Epithelial cell of proximal tubule (primary cell): Measurements from ENCODE around the gene SLC16A10. TPM values are rescaled to one million over a fixed set of nuclear protein-coding genes. Genes with fewer than 3 reads are reported as not detected.

Experiments
- DNase-seq: peaks from one replicate; pipeline ENCODE4 v3.0.0-alpha.2; 2011; ENCODE audit warnings: low read depth
- H3K4me3 ChIP-seq: 2 replicates; pipeline ENCODE4 v1.5.1; 2011; ENCODE audit warnings: low read depth, mild to moderate bottlenecking, low read length
- CTCF ChIP-seq: conservative IDR thresholded peaks from 2 replicates; pipeline ENCODE4 v1.5.1; 2012; ENCODE audit warnings: low read depth, mild to moderate bottlenecking, low read length
- total RNA-seq: library from RNA; depleted of rRNA; stranded (reverse); fragments of >200 nt; gene quantifications from 2 replicates; pipeline ENCODE4 v1.2.3, GENCODE V29; 2015

Gene SLC16A10
- total RNA-seq, 1 donor from 2014 or later, result 0.63 TPM

GRCh38 chr6:111237852-111238251, 150.5 kb downstream of the SLC16A10 start:
- no peak overlapping the region for H3K4me3 ChIP-seq
- DNase-seq, result no peak
- no peak for TF ChIP-seq CTCF

GRCh38 chr6:111238464-111239119, 151.3 kb downstream of the SLC16A10 start:
- no peak overlapping the region for H3K4me3 ChIP-seq
- no peak for DNase-seq
- no peak for TF ChIP-seq CTCF

DNA sequence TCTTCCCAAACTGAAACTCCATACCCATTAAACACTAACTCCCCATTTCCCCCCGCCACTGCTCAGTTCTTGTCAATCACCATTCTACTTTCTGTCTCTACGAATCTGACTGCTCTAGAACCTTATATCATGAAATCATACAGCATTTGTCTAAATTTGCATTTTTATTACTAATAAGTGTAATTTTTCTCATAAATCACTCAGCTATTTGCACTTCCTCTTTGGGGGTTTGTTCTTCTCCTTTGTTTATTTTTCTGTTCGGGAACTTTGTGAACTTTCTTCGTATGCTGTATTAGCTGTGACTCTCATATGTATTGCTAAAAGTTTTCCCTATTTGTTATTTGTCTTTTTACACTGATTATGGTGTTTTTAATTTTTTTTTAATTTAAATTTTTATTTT, 152.2 kb downstream of the SLC16A10 start:
- H3K4me3 ChIP-seq, result no peak overlapping the region
- DNase-seq, result no peak
- TF ChIP-seq CTCF, result no peak

DNA sequence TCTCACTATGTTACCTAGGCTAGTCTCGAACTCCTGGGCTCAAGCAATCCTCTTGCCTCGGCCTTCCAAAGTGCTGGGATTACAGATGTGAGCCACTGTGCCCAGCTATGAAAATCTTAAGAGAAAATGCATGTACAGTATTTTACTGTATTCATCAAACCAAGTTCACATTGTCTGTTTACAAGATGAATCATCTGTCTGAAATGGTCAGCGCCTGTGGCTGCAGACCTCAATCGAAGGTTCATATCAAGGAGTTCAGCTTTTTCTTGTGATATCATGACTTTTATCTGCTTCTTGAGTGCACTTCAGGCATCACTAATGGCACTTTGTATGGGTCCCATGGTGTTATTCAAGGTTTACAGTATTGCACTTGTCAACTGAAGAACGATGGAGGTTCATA, 155.1 kb downstream of the SLC16A10 start:
- TF ChIP-seq CTCF, result no peak
- H3K4me3 ChIP-seq, result no peak overlapping the region
- no peak for DNase-seq

- no peak for TF ChIP-seq CTCF
- no peak overlapping the region for H3K4me3 ChIP-seq
- DNase-seq, result no peak
These were observed 155.8 kb downstream of the SLC16A10 start for GRCh38 chr6:111243095-111243494.

DNA sequence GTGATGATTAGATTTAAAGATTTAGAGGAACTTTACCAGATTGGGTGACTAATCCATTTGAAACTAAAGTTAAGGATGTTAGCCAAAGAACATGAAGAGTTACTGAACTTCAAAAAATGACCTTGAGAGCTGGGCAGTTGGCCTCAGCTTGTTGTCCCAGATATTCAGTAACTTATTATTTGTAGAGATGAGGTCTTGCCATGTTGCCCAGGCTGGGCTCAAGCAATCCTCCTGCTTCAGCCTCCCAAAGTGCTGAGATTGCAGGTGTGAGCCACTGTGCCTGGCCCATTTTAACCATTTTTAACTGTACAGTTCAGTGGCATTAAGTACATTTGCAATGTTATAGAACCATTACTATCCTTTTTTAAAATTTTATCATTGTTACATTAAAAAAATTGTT, 161.5 kb downstream of the SLC16A10 start:
- H3K4me3 ChIP-seq, result no peak overlapping the region
- TF ChIP-seq CTCF, result no peak
- DNase-seq, result no peak

DNA sequence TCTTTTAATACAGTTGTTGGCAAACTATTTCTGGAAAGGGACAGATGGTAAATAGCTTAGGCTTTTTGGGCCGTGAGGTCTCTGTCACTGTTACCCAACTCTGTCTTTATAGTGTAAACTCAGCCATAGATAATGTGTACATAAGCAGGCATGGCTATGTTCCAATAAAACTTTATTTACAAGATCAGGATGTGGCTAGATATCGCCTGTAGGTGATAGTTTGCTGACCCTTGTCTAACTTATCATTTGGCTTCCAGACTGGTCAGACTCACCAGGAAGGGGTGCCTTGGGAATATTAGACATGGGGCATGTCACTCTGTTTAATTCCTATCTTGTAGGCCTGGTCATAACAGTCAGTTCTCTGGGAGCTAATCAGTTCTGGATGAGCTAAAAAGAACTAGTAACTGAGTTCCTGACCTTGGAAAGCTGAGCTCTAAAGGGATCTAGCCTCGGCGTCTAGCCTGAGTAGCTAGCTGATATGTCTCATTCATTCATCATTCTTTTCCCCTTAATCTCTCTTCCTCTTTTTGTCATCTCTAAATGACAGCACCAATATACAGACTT, 163.6 kb downstream of the SLC16A10 start:
- no peak overlapping the region for H3K4me3 ChIP-seq
- no peak for DNase-seq
- TF ChIP-seq CTCF, result no peak
